GM08714 (cell line): Measurements from ENCODE around the gene TMEM59L.
A peak's percentile ranks its signal among the peaks of the same experiment; 100 is the strongest.

Experiments
- H3K4me3 ChIP-seq: fragments of 200-500 bp; sonication (Bioruptor generic); 2 replicates; pipeline ENCODE4 v1.5.1; 2014; ENCODE audit warnings: mild to moderate bottlenecking, low read length, inconsistent platforms
- ZNF274 ChIP-seq: IDR thresholded peaks from 2 replicates; pipeline ENCODE4 v1.6.1; 2012; ENCODE audit warnings: mild to moderate bottlenecking, low read depth, low read length

The TMEM59L gene

DNA sequence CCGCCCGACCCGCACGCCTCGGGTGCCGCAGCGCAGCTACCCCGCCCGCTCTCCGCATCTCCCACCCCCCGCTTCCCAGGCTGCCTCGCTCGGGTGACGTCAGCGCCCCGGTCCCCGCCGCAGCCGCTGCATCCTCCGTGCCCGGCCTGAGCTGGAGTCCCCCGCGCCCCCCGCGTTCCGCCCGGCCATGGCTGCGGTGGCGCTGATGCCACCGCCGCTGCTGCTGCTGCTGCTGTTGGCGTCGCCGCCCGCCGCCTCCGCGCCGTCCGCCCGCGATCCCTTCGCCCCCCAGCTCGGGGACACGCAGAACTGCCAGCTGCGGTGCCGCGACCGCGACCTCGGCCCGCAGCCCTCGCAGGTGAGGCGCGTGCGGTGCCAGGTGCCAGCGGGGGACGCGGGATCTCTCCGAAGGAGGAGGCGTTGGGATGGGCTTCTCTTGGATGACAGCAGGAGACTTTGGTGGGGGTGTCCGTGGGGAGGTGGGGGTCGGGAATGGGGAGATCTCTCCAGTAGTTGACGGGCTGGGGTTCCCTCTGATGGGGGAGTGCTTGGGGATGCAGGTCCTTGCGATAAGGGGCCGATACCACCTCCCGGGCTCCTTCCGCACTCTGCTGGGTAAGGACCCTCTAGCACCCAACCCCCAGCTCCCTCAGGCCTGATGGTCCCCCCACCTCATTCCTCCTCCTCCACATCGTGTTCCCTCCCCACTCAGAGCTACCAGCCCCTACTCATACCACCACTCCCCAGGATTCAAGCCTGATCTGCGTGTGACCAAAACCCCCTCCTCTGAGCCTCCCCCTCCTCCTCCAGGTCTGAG, at the start of gene TMEM59L:
TSS of gene TMEM59L (plus strand) at position 99 of the 817 bp plus-strand sequence. CDS start at position 188, 89 bp downstream.
- no peak for TF ChIP-seq ZNF274
- no peak within 1 kb of the TSS for H3K4me3 ChIP-seq

DNA sequence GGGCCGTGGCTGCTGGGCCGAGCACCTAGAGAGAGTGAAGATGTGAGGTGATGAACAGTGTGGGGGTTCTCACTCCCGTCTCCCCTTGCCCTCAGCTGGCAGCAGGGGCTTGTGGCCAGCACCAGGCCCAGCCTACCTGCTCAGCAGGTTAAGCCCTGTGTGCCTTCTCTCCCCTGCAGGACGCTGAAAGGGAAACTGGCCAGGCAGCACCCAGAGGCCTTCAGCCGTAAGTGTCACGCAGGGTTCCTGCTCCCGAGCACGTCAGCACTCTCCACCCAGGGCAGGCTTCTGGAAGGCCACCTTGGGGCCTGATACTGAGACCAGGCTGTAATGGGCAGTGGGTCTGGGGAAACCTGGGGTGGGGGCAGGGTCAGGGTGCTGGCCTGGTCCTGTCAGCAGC, 45.7 kb upstream of the TMEM59L start:
- no peak overlapping the region for H3K4me3 ChIP-seq
- no peak for TF ChIP-seq ZNF274

DNA sequence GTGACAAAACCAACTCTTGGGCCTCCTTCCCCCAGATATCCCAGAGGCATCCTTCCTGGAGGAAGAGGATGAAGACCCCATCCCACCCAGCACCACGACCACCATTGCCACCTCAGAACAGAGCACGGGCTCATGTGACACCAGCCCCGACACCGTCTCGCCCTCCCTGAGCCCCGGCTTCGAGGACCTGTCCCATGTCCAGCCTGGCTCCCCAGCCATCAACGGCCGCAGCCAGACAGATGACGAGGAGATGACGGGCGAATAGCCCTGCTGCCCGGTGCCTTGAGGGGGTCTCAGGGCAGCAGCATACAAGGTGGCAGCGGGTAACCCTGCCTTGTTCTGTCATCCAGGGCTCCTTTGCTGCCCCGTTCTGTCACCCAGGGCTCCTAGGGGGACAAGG, 44.3 kb upstream of the TMEM59L start:
- no peak overlapping the region for H3K4me3 ChIP-seq
- no peak for TF ChIP-seq ZNF274

DNA sequence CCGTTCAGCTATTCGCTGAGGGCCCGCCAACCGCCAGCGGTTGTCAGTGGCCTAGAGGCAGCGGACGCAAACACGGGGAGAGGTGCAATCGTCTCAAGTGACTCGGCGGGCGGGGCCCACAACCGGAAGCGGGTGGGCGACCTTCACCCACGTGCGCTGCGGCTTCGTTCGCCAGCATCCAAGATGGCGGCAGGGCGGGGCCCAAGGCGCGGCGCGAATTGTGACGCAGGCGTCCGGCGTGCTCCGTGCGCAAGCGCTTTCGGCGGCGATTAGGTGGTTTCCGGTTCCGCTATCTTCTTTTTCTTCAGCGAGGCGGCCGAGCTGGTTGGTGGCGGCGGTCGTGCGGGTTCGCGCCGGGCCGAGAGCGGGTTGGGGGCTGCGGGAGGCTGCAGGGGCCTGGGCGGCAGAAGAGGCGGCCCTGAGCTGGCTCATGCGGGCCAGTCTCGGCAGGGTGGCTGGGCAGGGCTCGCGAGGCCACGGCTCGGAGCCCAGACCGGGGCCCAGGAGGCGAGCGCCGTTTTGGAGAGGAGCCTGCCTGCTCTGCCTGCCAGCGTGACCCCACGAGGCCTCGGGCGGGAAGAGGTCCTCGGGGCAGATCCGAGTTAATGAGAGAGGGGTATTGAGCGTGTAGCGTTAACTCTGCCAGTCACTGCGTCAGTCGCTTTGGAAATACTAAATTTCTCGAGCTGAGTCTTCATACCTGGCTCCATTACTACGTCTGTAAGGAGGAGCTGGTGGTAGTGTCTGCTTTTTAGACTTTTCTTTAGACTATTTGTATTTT, 40.9 kb upstream of the TMEM59L start, which contains the start of gene UBA52:
TSS of gene UBA52 (plus strand) at position 294 of the 781 bp plus-strand sequence. CDS start 1,444 bp downstream, outside the sequence.
- no peak for TF ChIP-seq ZNF274
- H3K4me3 ChIP-seq: peak within 1 kb of the TSS; percentile 92

DNA sequence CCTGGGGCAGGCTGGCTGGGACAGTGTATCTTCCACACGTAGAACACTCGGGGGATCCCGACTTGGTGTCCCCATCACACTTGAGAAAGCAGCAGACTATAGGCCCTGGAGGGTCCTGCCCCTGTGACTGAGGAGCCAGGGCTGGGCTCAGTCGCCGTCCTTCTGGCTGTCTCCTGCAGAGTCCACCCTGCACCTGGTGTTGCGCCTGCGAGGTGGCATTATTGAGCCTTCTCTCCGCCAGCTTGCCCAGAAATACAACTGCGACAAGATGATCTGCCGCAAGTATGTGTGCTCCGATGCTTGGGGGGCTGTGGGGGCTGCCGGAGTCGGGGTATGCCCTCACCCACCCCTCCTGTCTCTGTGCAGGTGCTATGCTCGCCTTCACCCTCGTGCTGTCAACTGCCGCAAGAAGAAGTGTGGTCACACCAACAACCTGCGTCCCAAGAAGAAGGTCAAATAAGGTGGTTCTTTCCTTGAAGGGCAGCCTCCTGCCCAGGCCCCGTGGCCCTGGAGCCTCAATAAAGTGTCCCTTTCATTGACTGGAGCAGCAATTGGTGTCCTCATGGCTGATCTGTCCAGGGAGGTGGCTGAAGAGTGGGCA, 37.9 kb upstream of the TMEM59L start:
- no peak overlapping the region for H3K4me3 ChIP-seq
- no peak for TF ChIP-seq ZNF274

DNA sequence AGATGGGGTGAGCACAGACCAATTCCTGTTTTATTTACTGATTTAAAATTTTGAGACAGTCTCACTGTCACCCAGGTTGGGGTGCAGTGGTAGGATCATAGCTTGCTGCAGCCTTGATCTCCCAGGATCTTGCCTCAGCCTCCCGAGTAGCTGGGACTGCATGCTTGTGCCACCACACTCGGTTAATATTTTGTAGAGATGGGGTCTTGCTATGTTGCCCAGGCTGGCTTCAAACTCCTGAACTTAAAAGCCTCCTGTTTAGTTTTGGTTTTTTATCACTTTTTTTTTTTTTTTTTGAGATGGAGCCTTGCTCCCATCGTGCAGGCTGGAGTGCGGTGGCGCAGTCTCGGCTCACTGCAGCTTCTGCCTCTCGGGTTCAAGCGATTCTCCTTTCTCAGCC, 36.3 kb upstream of the TMEM59L start:
- no peak overlapping the region for H3K4me3 ChIP-seq
- no peak for TF ChIP-seq ZNF274

DNA sequence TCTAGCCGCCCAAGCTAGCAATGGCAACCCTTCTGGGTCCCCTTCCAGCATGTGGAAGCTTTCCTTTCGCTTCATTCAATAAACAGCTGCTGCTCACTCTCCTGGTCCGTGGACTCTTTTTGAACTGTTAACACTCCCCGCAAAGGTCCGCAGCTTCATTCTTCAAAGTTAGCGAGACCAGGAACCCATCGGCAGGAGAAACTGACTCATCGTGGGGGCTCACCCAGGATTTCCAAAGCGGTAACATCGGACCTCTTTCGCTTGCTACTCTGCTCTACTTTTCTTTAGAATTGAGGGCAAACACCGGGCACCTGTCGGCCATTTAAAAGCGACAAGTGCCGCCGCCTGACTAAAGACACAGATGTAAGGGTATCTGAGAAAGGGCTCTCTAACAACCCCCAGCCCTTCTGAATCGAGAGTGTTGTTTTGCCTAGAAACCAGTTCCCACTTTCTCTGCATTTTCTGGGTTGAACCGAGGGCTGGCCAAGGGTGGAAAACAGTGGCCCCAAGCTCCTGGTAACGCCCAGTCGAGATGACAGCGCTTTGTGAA, 35.2 kb upstream of the TMEM59L start:
- TF ChIP-seq ZNF274: no peak
- no peak overlapping the region for H3K4me3 ChIP-seq

DNA sequence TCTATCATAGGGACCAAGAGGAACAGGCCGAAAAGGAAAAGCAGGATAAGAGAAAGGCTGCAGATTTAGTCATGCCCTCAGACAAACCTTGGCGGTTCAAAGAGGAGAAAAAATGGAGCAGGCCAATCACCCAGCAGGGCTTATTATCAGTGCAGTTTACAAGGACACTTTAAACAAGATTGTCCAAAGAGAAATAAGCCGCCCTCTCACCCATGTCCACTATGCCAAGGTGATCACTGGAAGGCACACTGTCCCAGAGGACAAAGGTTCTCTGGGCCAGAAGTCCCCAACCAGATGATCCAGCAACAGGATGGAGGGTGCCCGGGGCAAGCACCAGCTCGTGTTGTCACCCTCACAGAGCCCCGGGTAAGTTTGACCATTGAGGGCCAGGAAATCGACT, 32.4 kb upstream of the TMEM59L start:
- no peak for TF ChIP-seq ZNF274
- no peak overlapping the region for H3K4me3 ChIP-seq

DNA sequence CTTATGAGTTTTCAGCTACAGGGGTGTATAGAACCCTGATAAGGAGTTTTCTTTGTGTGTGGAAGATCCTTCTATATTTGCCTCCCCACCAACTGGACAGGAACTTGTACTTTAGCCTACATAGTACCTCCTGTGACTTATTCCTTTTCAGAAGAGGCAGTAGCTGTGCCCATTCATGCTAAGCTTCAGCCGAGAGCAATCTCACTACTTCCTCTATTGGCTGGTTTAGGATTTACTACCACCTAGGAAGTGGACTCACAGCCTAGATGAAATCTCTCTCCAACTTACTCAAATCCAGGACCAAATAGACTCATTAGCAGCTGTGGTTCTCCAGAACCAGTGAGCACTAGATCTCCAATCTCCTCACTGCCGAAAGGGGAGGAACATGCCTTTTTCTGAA, 26.4 kb upstream of the TMEM59L start:
- no peak for TF ChIP-seq ZNF274
- no peak overlapping the region for H3K4me3 ChIP-seq

DNA sequence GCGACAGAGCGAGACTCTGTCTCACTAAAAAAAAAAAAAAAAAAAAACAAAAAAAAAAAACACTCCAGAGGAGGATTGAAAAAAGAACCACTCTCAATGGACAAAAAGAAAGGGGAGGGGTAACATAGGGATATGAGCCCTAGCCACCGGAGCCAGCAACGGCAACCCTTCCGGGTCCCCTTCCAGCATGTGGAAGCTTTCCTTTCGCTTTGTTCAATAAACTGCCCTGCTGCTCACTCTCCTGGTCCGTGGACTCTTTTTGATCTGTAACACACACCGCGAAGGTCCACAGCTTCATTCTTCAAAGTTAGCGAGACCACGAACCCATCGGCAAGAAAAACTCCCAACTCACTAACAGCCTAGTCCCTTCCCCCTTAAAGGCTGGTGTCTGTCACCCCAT, 25.1 kb upstream of the TMEM59L start:
- H3K4me3 ChIP-seq: no peak overlapping the region
- TF ChIP-seq ZNF274: no peak

DNA sequence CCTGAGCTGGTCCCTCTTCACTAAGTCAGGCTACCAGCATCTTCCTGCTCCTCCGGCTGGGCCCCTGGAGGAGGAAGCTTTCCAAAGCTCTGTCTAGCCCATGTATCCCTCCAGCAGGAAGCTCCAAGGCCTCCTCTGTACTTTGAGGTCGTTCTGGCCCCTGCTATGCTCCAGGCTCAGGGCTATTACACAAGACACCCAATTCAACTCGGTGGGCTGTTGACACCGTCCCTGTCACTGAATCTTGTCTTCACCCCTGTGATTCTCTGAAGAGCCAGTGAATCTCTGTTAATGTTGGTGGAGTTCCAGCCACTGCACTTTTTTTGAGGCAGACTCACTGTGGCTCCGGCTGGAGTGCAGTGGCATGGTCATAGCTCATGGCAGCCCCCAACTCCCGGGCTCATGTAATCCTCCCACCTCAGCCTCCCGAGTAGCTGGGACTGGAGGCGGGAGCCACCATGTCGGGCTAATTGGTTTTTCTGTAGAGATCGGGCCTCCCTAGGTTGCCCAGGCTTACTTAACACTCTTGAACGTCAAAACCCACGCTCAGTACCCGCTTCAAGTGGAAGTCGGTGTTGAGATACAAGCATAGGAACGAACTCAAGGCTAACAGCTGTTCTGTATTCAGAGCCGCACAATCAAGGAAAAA, 24.6 kb upstream of the TMEM59L start:
- TF ChIP-seq ZNF274: no peak
- peak overlapping the region; percentile 76; the same call in 1 of the 2 replicates for H3K4me3 ChIP-seq

DNA sequence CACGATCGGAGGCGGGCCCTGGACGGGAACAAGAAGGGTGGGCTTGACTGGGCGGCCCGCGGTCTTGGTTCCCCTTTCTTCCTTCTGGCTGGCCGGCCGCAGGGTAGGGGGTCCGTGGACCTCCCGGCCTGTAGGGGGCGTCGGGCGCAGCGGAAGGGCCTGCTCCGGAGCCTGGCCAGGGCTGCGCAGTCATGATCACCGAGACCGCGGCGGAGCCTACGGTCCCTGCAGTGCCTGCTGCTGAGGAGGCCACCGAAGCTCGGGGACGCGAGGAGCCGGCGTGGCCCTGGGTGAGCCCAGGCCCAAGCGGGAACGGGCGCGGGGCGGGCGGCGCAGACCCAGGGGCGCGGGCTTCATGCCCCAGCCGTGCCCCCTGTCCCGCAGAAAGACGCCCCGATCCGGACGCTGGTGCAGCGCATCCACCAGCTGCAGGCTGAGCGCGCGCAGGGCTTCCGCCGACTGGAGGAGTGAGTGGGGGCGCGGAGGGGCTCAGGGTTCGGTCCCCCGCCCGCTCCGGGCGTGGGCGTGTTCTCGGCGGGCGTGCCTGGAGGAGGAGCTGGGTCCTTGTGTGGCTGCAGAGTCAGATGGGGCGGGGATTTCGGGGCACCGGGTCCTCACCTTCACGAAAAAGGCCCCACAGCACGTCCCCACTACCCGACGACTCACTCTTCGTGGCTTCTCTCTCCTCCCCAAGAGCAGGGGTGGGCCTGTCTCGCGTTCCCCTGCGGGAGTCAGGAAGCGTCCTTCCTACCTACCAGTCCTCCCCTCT, 23.9 kb upstream of the TMEM59L start, which contains the start of gene REX1BD:
TSS of gene REX1BD (plus strand) at position 188 of the 769 bp plus-strand sequence. CDS start at position 192, 4 bp downstream.
- H3K4me3 ChIP-seq: peak within 1 kb of the TSS; percentile 76

DNA sequence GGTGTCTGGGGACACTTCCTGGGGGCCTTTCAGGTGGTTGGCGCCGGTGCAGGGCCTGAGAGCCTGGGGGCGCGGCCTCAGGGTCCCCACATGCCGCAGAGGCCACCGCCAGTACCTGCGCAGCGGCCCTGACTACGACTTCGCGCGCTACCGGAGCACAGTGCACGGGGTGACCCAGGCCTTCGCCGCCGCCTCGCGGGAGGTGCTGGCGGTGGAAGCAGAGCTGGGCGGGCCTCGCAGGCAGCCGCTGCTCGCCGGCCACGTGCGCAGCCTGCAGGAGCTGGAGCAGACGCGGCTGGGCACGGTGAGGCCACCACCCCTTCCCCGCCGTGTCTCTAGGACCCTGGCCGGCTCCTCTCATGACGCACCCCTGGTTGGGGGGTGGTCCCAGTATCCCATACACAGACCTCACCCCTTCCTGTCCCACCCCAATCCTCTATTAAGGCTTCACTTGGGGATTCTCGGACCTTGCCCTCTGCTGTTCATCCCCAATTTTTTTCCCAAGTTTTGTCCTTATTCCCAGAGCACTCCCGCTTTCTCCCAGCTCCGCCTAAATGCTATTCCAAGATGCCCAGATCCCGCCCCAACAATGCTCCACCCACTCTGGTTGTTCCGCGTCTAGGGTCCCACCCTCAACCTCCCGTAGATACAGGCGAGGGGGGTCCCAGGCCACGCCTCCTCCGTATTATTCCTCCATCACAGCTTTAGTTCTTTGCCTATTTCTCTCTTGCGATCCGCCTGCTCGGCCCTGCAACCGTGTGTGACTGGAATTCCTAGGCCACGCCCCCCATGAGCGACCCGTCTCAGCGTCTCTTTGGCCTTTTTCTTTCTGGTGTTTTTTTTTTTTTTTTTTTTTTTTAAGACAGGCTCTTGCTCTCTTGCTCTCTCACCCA, 23.0 kb upstream of the TMEM59L start:
- TF ChIP-seq ZNF274: no peak
- H3K4me3 ChIP-seq: peak overlapping the region; percentile 76; the same call in 1 of the 2 replicates

More for the DNA sequence above, 23.9 kb upstream of the TMEM59L start, which contains the start of gene REX1BD:
- no peak for TF ChIP-seq ZNF274
